GM19099 (cell line): Measurements from ENCODE around the gene CXXC5.
A peak's percentile ranks its signal among the peaks of the same experiment; 100 is the strongest.

ENCODE experiments used
- POLR2A ChIP-seq: IDR thresholded peaks from 3 replicates; pipeline ENCODE4 v1.6.1; 2011; ENCODE audit warnings: low read depth; ENCODE audit not compliant: insufficient read length; ENCODE audit errors: extremely low read depth

The CXXC5 gene

DNA sequence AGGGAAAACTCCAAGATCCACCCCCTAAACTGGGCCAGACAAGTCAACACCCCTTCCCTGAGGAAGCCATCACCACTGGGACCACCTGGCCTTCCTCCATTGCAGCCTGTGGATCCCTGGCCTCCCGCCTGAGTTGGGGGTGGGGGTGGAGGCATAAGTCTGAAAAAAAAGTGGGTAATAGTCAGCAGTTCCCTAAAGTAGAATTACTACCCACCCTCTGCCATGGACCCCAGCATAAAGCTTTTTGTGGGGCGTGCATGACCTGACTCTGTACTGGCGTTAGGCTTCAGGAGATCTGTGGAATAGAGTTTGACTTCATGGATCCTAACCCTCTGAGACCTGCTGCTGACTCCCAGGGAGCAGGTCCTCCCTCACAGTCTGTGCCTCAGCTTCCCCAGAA is 2.0 kb upstream of the CXXC5 start:
- no peak for TF ChIP-seq POLR2A

- TF ChIP-seq POLR2A = no peak
Measured at GRCh38 chr5:139646912-139647505, 1.1 kb upstream of the CXXC5 start.

DNA sequence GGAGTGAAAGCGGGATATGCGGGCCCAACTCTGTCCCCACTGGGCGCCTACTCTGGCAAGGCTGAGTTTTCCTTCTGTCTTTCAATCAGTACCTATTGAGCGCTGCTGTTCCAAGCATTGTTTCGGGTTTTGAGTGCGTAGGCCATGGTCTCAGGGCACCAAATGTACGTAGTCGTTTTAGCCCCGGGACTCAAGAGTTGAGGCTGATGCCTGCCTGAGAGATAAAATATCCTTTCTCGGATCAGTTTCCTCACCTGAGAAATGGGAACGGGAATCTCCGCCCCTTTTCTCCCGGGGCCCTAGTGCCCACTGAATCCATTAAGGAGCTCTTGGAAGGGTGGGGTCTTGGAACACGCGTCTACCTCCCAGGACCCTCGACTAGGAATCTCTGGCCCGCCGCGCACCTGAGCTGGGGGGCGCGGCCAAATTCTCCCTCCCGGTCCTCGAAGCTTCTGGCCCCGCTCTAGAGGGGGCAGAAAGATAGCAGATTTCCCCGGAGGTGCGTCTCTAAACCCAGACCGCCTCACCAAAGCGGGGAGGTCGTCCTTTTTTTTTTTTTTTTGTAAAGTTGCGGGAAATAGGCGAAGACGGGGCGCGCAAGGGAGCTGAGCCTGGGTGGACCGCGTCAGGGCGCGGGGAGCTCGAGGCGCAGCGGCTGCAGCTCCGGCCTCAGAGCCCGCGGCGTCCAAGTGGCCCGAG is 494 bp upstream of the CXXC5 start:
- no peak for TF ChIP-seq POLR2A

- no peak for TF ChIP-seq POLR2A
Measured at GRCh38 chr5:139649082-139649991, 1.2 kb downstream of the CXXC5 start.

DNA sequence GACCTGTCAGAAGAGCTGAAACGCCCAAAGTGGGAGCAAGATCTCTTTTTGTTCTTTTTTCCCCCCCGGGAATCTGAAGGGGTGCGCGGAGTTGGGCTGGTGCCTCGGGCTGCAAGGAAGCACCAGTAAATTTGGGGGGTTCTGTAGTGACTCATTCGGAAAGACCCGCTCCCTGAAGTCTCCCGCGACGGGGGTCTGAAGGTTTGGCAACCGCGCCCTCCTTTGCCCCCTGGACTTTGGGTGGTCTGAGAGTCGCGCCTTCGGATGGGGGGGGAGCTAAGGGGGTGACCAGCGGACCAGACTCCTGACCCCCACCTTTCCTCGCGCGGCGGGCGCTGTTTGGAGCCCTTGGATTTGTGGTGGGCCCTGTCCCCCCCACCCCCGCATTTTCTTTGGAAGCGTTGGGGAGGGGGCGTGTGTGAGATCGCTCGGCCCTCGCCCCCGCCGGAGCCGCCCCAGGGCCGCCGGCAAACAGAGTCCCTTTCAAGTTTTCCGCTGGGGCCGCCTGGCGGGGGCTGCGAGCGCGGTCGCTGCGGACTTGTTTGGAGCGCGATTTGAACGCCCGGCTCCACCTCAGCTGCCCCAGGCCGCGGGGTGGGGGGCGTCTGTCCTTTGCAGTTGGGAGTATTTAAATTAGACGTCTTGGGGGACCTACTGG is 2.0 kb downstream of the CXXC5 start:
- no peak for TF ChIP-seq POLR2A

DNA sequence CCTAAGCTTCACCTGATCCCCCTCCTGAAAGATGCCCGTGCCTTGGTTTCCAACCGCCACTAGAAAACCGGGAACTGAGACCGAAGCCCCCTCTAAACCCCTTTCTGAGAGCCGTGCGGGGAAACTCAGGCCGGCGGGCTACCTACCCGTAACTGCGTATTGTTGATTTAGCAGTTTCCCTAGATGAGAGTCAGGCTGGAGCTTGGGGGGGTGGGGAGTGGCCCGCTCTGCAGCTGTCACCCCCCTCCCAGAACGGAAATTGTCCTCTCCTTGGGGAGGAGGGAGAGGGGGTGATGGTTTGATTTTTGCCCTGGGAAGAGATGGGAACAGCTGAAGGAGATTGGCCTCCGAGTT is 2.5 kb downstream of the CXXC5 start:
- TF ChIP-seq POLR2A = peak; percentile 44

- TF ChIP-seq POLR2A = no peak
Measured at GRCh38 chr5:139651043-139651834, 3.1 kb downstream of the CXXC5 start.

DNA sequence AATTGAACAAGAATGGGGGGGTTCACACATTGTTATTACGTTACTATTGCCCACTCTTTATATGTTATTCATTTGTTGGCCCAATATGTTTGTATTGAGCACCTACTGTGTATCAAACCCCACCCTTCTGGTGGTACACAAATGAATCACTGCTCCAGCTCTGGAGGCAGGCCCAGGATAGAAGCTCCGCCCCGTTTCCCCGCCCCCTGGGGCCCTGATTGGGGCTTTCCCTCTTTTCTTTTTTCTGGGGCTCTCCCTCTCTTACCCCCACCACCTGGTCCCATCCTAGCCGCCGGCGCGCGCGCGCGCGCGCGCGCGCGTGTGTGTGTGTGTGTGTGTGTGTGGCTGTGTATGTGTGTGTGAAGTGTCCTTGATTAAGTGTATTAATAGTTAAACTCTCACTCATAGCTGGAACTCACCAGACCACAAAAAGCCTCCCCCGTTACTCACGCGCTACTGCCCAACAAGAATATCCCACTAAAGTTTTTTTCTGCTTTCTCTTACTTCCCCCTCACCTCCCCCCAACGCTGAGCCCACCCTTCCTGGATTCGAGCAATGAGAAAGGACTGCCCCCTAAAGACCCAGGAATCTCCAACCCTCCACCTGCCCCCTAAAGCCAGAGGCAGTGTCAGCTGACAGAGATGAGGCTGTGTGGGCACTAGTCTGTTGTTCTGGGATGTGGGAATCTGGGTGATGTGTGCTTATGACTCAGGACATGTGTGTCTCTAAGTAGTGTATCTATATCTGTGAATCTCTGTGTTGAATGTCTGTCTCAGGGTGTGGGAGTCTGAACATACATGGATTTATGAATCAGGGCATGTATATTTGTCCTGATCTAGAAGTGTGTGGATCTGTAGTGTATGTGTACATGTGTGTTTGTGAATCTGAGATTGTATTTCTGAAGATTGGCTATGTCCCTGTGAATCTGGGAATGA is 4.0 kb downstream of the CXXC5 start:
- no peak for TF ChIP-seq POLR2A

GRCh38 chr5:139652788-139653241 is 4.7 kb downstream of the CXXC5 start:
- TF ChIP-seq POLR2A = peak; percentile 37

GRCh38 chr5:139653616-139654015 is 5.5 kb downstream of the CXXC5 start:
- no peak for TF ChIP-seq POLR2A

GRCh38 chr5:139654464-139654863 is 6.3 kb downstream of the CXXC5 start:
- TF ChIP-seq POLR2A = no peak

- no peak for TF ChIP-seq POLR2A
Measured at GRCh38 chr5:139654871-139655491, 6.8 kb downstream of the CXXC5 start.

- no peak for TF ChIP-seq POLR2A
Measured at GRCh38 chr5:139655727-139656271, 7.7 kb downstream of the CXXC5 start.
